Measurements from ENCODE around the gene PIK3R1.
"Not testable (repeated sequence)": the region's sequence is repeated elsewhere in the genome, so short reads cannot be mapped to it uniquely, and the experiment has no call there.

The PIK3R1 gene

GRCh38 chr5:68226546-68227073 lies 11.1 kb downstream of the PIK3R1 start:
- DNase-seq (ENCODE audit: low spot score), result no peak

DNA sequence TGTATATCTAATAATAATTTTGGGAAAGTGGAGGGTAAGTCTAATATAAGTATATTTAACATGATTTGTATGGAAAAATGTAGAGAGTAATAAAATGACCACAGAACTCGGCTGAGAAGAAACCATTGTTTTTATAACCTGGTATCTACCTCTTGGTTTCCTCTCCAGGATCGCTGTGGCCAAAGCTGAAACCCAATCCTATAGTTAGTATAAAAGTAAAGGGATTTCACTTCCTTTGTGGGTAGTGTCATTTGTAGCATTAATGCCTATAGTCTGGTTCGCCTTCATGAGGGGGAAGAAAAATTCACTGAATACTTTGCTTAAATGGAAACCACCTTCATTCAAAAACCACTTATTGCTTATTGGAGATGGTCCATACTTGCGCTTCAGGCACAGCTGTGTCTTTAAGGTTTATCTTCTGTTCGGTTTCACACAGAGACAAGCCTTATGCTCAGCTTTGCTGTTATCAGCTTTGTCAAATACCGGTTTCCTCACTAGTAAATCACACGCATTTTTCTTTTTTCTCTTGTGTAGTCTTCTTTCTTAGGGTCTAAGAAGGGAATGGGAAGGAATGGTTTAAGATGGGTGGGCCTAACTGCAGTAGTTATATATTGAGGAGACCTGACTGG lies 12.1 kb downstream of the PIK3R1 start:
- DNase-seq (ENCODE audit: low spot score), result no peak

GRCh38 chr5:68229416-68229815 lies 13.9 kb downstream of the PIK3R1 start:
- DNase-seq (ENCODE audit: low spot score), result no peak

- no peak for DNase-seq (ENCODE audit: low spot score)
Observed at GRCh38 chr5:68230285-68230684, 14.7 kb downstream of the PIK3R1 start.

GRCh38 chr5:68231414-68232076 lies 16.0 kb downstream of the PIK3R1 start:
- no peak for DNase-seq (ENCODE audit: low spot score)

GRCh38 chr5:68232277-68232676 lies 16.7 kb downstream of the PIK3R1 start:
- DNase-seq (ENCODE audit: low spot score), result no peak

DNA sequence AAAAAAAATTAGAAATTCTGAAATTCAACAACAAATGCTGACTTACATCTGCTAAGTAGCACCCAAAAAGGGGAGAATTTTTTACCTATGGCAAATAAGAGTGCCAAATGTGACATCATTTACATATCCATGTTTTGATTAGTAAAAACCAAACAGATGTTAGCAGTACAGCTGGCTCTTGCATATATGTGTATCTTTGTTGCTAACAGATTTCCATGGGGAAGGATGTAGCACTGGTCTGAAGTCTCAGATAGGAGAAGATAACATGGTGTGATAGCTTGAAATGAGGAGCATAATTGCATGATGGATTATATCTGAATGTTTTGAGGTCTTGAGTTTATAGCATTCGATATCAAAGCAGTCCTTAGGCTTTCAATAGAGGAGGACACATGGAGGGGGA lies 17.5 kb downstream of the PIK3R1 start:
- no peak for DNase-seq (ENCODE audit: low spot score)

DNA sequence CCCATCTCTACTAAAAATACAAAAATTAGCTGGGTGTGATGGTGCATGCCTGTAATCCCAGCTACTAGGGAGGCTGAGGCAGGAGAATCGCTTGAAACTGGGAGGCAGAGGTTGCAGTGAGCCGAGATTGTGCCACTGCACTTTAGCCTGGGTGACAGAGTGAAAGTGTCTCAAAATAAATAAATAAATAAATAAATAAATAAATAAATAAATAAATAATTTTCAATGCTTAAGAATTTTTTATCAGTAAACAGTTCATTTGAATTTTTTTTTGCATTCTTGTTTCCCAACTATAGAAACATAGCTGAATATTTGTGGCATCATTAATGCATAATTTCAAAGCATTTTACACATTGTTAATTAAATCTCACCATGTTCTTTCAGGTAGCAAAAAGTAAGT lies 19.7 kb downstream of the PIK3R1 start:
- DNase-seq (ENCODE audit: low spot score), result not testable (repeated sequence)

GRCh38 chr5:68237715-68238114 lies 22.2 kb downstream of the PIK3R1 start:
- no peak for DNase-seq (ENCODE audit: low spot score)

DNA sequence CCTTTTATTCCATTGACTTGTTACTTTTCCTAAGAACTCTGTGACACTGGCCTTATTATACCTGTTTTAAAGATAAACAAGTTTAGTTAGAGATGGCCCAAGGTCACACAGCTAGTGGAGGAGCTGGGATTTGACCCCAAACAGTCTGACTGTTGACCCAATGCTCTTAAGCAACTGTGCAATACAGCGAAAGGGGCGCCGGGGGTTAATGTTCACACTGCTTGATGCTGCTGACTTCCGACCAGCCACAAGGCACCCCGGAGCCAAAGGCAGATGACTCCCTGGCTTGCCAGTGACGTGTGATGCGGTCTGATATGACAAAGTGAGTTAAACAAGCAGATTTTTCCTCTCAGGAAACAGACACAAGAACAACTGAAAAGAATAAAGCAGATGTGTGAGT lies 23.9 kb downstream of the PIK3R1 start:
- DNase-seq (ENCODE audit: low spot score), result no peak

DNA sequence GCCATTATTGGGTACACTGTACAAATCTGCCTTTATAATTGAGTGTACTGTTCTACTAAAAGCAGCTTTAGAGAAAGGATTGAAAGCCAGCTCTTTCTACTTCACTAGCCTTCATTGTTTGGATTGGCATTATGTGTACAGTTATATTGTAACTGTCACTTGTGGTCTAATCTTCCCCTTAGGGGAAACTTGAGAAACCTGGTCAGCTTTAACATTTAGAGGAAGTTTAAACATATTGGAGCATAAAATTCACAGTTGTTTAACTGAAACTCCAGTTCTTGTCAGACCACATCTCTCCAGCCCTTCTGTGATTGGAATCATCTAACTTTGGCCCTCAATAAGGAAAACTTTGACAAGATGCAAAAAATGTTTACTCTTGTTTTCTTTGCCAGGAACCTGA lies 24.6 kb downstream of the PIK3R1 start:
- no peak for DNase-seq (ENCODE audit: low spot score)

DNA sequence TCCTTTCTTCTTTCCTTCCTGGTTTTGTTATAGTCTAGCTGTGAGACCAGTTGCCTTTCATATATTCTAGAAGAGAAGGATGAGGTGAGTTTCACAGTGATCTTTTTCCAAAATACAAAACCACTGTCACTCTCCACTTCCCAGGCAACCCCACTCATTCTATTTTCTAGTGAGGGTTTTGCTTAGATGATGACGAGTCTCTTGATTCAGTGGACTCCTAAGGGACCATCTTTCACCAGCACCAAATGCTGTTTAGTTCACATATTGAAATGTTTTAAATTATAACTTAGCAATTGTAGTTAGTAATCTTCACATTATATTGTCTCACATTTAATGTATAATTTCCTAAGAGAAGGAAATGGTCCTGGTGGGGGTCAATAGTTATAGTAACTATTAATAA lies 25.2 kb downstream of the PIK3R1 start:
- DNase-seq (ENCODE audit: low spot score), result no peak

DNA sequence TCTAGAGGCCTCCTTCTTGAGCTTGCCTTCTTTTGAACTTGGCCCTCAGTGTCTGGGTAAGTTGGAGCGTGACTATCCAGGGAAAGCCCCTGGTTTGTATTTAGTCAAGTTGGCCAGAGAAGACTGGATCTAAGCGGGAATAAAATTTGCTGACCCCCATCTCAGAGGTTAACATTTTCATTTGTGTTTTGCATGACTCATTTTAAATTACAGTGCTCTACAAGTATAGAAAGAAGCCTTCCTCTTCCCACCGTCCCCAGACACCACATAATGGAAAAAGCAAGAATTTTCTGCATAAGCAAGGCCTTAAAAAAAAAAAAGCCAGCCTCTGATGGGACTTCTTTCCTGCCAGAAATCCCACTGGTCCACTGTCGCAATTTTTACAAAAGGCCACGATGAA lies 27.2 kb downstream of the PIK3R1 start:
- DNase-seq (ENCODE audit: low spot score), result no peak

DNA sequence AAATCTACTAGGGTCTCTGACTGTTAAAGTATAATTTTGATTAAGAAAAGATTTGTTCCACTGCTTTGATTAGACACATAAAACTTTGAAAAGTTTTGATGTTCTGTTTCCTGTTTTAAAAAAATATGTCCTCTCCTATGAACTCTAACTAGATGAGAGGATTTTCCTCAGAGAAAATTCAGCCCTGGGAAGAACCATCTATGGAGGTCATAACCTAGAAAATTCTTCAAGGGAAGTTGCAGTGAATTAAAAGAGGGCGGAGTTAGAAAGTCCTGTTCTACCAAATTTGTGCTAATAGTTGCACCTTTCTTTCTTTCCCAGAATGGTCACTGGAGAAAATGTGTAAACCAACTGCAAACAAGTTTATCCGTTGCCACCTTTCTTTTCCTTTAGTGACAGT lies 27.7 kb downstream of the PIK3R1 start:
- no peak for DNase-seq (ENCODE audit: low spot score)

DNA sequence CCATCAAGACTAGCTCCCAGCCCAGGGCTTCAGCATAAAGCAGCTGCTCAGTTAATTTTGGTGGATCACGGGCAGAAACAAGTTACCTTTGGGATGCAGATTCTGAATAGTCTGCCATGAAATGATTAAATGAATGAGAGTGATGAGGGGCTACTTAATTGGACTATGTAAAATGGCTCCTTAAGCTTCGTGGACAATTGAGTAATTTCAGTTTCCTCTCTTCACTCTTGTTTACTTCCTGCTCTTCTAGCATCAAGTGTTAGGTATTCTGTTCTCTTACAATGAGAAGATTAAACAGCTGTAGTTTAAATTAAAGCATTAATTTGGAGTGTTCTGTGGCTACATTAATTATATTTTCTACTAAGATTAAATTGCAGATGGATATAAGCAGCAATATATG lies 28.1 kb downstream of the PIK3R1 start:
- no peak for DNase-seq (ENCODE audit: low spot score)

DNA sequence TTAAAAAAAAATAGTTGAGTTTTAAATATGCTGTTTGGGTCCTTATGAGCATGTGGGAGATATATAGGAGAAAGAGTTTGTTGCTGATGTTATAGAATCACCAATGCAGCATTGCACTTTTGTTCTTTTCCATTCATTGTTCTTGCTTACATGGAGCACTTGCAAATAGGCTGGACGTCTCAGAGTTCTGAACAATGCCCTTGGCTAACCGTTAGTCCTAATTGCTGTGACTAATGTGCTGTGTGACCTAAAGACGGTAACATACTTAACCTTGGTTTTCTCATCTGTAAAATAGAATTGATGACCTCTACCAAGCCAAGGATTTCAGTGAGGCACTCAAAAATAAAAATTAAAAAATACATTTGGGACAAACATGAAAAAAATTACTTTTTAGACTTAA lies 29.8 kb downstream of the PIK3R1 start:
- DNase-seq (ENCODE audit: low spot score), result no peak

DNA sequence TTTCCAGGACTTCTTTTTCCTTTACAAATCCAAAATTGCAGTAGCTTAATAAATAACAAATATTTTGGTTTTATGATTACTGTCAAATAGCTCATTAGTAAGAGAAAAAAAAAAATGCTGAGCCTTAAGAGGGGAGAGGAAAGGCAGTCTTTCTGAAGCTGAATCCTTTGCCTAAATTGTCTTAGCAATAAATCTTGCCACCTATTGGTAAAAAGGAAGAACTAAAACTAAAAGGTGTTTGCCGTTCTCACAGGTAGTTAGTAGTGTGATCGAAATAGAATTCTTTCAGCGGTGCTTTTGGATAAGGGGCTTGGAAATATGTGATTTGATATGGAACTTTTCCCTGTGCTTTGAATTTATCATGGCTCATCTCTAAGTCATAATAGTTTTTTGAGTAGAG lies 31.2 kb downstream of the PIK3R1 start:
- DNase-seq (ENCODE audit: low spot score), result no peak

GRCh38 chr5:68247627-68248026 lies 32.1 kb downstream of the PIK3R1 start:
- DNase-seq (ENCODE audit: low spot score), result no peak

- no peak for DNase-seq (ENCODE audit: low spot score)
Observed at GRCh38 chr5:68248896-68249295, 33.3 kb downstream of the PIK3R1 start.

DNA sequence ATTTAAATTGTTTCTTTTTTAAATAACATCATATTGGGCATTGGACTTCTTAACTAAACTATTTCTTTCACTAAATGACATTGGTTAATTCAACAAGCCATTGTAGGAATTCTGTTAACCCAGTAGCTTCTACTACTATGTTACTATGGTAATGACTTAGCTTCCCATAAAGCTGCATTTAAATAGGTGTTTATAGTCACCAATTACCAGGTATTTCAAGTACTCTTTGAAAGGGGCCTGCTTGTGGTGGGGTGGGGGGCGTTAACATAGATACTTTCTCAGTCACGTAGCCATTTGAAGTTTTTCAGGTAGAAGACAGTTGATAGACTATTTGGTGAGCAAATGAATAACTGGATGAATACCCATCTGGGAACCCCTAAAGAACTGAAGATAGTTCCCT lies 34.0 kb downstream of the PIK3R1 start:
- DNase-seq (ENCODE audit: low spot score), result no peak

DNA sequence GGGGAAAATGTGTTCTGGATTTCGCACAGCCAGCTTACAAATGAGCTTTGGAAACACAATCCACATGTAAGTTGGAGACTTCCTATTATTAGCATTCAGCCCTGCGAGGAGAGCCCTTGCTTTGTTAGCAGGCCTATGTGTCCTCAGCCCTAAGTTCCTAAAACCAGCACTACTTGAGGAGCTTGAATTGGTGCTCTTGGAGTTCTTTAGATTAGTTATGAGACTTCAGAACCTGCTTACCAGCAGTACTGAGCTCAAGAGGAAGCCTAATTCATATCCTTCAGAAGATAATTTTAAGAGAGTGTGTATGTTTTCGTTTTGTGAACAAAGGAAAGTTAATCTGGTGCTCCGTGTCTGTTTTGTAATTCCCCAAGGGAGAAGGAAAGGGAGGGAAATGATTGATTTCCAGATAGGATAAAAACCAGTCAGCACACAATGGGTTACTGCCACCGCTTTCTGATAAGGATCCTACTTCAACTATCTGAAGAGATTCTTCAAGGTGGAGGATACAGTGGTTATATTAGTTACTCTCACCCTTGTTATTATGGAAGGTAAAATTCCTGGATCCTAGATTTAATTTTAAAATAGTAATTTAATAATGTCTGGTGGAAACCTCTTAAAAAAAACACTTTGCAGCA lies 35.2 kb downstream of the PIK3R1 start:
- DNase-seq (ENCODE audit: low spot score), result no peak

- DNase-seq (ENCODE audit: low spot score), result no peak
Observed at GRCh38 chr5:68251386-68251785, 35.8 kb downstream of the PIK3R1 start.

DNA sequence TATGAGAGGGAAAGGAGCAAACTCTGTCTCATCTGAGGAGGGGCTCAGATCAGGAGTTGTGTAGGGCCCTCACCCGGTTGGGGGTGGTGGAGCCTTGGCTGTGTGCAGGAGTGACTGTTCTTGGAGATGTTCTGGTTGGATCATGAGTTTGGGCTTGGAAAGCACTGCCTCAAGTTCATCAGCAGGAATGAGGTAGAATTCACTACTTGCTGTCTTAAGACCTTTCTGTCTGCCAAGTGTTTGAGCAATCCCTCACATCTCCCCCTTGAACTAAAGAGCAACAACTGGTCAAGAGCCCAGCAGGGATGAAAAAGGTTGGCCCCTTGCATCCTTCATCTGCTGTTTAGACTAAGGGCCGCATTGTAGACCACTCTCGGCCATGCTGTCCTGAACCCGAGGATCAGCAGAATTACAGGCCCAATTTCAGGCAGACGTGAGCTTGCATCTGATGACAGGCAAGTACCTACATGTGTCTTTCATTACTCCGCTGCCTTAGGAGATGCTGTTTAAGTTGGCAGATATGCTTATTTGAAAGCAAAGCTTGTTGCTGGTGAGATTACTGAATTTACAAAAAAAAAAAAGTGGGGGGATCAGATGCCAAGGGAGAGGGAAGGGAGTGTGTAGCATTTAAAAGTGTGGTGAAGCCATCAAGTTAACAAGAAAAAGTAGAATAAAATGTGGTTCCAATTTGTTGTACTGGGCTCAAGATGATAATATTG lies 36.4 kb downstream of the PIK3R1 start:
- DNase-seq (ENCODE audit: low spot score), result no peak

All from ecto neural progenitor cell (in vitro differentiated cells).